Activated CD8-positive, alpha-beta memory T cell treated with anti-CD3 and anti-CD28 coated beads, Interleukin-2, amount 50 U/mL, for 24 hours (primary cell): ENCODE data around the gene RNF220.
"Not testable (repeated sequence)": the region's sequence is repeated elsewhere in the genome, so short reads cannot be mapped to it uniquely, and the experiment has no call there.

Source experiments
- DNase-seq: peaks from one replicate; pipeline ENCODE4 v3.0.0-alpha.2; 2020; ENCODE audit errors: extremely low read depth

Gene RNF220

GRCh38 chr1:44678626-44679025 is 273.6 kb downstream of the RNF220 start:
- no peak for DNase-seq

- no peak for DNase-seq
These were observed 274.4 kb downstream of the RNF220 start for GRCh38 chr1:44679468-44679867.

- no peak for DNase-seq
These were observed 277.1 kb downstream of the RNF220 start for GRCh38 chr1:44681905-44682882.

GRCh38 chr1:44682883-44683265 is 277.8 kb downstream of the RNF220 start:
- no peak for DNase-seq

DNA sequence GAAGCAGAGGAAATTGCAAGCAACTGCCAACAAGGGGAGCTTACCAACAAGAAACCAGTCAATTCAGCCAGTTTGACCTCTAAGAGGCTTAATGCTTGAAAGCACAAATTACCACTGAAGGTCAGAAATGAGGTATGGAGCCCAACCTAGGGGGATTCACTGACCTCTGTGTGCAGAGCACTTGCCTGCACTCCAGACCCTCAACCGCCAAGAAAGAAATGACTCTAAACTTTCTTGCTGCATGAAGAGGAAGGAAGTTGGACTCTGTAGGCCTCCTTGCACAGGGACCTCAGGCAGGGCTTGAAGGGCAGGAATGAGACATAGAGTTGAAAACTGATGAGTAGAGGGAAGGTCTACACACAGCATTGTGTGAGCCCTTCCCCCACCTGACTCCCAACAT is 279.5 kb downstream of the RNF220 start:
- no peak for DNase-seq

- DNase-seq = no peak
These were observed 280.2 kb downstream of the RNF220 start for GRCh38 chr1:44685218-44685617.

GRCh38 chr1:44685881-44686280 is 280.8 kb downstream of the RNF220 start:
- DNase-seq = no peak

DNA sequence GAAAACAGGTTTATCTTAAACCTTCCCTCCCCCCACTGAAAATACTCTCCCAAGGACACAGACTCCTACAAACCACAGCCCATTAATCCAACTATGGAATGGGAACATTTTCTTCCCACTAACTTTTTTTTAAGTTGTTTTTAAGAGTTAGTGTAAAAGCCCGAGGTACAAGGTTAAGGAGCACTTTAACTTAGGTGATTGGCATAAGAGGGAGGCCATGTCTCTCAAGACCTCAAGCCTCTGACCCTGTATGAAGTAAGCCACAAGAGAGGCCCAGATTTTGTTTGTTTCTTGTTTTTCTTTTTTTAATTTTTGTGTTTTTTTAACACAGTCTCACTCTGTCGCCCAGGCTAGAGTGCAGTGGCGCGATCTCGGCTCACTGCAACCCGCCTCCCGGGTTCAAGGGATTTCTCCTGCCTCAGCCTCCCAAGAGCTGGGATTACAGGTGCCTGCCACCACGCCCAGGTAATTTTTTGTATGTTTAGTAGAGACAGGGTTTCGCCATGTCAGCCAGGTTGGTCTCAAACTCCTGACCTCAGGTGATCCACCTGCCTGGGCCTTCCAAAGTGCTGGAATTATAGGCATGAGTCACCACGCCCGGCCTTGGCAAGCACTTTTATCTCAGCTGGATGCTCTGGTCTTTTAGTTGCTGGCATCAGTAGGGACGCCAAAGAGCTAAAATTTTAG is 283.8 kb downstream of the RNF220 start:
- no peak for DNase-seq

DNA sequence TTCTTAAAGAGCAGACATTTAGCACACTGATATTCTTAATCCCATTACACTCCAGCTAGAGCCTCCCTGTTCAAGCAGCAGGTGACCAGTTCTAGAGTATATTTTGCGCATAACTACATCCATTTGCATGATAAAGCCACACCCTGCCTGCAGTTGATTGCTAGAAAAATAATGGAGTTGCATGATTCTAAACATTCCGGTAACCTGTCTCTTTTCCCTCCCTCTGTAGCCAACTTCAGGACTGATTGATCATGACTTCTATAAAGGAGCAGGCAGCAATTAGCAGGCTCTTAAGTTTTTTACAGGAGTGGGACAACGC is 284.4 kb downstream of the RNF220 start:
- no peak for DNase-seq

DNA sequence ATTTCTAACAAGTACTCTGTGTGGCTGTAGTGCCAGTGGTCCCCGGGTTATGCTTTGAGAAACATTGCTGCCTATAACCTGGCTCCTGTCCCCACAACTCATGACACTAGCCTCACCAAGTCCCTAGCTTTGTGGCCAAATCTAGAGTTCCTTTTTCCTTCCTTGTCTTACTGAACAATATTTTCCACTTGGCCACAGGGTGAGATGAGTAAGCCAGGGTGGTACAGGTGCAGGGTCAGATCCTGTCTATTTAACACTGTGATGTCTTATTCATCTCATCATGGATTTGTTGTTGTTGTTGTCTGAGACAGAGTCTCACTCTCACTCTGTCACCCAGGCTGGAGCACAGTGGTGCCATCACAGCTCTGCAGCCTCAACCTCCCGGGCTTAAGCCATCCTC is 288.1 kb downstream of the RNF220 start:
- no peak for DNase-seq

DNA sequence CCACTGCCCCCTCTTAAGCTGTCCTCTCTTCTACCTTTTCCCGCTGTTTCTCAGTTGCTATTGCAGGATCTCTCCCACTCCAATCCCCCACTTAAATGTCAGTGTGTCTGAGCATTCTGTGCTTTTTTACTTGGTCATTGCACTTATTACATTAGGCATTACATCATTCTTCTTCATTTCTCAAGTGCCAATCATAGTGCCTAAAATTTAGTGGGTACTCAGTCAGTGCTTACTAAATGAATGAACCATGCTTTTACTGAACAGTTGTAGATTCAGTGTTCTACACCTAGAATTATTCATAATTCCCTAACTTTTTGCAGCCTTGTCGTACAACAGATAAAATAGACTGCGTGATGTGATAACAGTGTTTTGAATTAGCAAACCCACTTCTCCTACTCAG is 288.8 kb downstream of the RNF220 start:
- DNase-seq = no peak

DNA sequence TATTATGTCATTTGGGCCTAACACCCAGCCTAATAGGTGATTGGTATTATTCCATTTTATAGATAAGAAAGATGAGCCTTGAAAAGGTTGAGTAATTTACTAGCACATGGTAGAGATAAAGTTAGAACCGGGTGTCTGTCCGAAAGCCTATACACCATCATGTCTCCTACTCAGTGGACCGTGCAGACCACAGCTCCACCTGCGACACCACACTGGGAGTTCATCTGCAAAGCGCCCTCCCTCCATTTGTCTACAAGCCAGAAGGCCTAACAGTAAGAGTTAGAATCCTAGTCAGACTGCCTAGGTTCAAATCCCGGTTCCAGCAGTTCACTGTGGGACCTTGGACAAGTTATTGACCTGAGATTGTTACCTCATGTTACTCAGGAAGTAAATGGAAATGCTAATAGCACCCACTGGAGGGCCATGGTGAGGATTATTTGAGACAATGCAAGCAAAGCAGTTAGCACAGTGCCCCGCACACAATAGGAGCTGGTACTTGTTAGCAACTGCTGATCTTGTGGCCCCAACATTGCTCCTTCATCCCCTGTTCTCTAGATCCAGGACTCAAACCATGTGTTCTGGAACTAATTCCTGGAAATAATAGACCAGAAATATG is 289.9 kb downstream of the RNF220 start:
- no peak for DNase-seq

- no peak for DNase-seq
These were observed 290.6 kb downstream of the RNF220 start for GRCh38 chr1:44695671-44696070.

DNA sequence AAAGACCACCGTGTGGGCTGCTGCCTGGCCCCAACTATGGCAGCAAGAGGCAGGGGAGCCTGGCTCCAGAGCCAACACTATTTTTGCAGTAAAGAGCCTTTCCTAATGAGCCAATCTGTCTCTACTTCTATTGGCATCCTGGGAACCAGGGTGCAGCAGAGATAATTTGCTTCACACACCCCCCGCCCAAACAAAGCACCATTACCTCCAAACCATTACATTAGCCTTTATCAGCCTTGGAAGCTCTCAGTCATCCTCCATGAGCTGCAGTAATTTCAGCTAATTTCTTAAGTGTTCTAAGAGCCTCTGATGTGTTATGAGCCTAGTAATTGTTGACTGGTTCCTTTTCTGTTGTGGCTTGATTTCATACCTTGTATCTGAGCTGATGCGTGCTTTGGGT is 291.0 kb downstream of the RNF220 start:
- DNase-seq = no peak

GRCh38 chr1:44696789-44697345 is 291.8 kb downstream of the RNF220 start:
- DNase-seq = no peak

DNA sequence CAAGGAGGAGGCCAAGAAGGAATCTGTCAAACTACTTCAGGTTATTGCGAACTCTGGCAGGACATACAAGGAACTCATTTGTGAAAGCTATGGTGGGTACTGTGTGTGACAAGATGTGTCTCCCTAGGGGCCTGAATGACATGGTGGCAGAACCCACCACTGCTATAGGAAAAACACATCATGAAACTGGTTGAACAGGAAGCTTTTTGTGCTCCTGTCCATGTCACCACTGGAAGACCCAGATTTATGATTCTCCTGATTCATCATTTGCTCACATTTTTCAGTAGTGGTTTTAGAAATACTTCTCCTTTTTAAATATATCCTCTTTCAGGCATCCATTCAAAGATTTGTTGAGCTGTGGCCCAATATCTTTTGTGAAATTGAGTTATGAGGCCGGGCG is 293.1 kb downstream of the RNF220 start:
- no peak for DNase-seq

DNA sequence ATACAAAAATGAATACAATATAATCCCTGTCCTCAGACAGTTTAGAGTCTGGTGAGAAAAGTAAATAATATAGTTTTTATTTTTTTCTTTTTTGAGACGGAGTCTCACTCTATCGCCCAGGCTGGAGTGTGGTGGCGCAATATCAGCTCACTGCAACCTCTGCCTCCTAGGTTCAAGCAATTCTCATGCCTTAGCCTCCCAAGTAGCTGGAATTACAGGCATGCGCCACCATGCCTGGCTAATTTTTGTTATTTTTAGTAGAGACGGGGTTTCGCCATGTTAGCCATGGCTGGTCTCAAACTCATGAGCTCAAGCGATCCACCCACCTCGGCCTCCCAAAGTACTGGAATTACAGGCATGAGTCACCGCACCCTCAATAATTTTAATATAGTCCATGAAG is 294.3 kb downstream of the RNF220 start:
- DNase-seq = not testable (repeated sequence)

- no peak for DNase-seq
These were observed 295.5 kb downstream of the RNF220 start for GRCh38 chr1:44700573-44700972.

DNA sequence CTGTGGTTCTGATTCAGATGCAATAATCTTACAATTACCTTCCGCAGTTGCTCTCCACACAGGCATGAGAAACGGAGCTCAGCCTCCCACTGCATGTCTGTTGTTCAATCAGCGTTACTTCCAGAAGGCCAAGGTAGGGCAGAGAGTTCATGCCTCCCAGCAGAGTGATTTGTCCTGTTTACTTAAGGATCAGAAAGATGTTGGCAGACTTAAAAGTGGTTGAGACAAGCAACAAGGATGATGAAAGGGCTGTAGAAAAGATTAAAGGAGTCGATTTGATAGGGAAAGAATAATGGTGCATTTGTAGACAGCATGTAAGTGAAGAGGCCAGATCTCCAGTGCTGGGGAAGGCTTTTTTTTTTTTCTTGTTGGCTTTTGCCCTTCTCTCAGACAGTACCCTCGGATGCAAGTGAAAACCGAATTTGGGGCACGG is 296.1 kb downstream of the RNF220 start:
- DNase-seq = no peak
